Embryonic facial prominence (tissue), 1 donor: ENCODE measurements around the gene SPATA32.
"Not testable (repeated sequence)": the region's sequence is repeated elsewhere in the genome, so short reads cannot be mapped to it uniquely, and the experiment has no call there.

Experiments used
- DNase-seq: peaks from one replicate; pipeline ENCODE4 v3.0.0-alpha.2; 2016; ENCODE audit errors: extremely low spot score

Gene SPATA32

DNA sequence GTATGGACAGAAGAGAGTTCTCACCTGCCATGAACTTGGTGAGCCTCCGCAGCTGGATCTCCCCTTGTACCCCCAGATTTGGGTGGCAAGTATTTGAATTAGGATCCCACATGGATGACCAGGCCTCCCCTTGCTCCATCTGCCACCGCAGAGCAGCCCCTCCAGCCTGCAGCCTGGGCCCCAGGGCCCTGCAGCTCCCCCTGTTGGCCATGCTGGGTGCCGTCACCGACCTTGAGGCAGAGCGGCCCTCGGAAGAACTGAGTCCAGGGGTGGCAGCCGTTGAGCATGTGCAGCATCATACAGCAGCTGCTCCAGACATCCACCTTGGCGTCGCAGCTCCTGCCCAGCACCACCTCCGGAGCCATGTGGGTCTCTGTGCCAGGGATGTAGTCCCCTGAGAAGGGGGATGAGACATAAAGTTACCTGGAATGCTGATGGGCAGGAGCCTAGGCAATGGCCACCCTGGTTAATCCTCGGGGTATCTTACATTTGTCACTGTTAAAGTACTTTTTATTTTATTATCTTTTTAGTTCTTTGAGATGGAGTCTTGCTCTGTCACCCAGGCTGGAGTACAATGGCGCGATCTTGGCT is 9.0 kb upstream of the SPATA32 start:
- DNase-seq: no peak

DNA sequence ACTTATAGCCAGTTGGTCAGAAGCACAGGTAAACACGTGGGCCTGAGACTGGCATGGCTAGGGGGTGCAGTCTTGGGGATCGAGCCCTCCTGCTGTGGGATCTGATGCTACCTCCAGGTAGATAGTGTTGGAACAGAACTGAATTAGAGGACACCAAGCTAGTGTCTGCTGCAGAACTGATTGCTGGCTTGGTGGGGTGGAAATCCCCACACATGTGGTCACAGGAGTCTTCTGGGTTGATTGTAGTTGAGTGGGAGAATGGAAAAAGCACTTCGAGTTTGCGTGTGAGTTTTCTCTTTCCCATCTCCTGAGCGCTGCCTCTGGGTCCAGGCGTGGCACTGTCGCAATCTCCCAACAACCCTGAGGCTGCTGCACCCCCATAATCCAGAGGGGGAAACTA is 8.0 kb upstream of the SPATA32 start:
- no peak for DNase-seq

GRCh38 chr17:45267436-45268055 is 5.7 kb upstream of the SPATA32 start:
- no peak for DNase-seq

DNA sequence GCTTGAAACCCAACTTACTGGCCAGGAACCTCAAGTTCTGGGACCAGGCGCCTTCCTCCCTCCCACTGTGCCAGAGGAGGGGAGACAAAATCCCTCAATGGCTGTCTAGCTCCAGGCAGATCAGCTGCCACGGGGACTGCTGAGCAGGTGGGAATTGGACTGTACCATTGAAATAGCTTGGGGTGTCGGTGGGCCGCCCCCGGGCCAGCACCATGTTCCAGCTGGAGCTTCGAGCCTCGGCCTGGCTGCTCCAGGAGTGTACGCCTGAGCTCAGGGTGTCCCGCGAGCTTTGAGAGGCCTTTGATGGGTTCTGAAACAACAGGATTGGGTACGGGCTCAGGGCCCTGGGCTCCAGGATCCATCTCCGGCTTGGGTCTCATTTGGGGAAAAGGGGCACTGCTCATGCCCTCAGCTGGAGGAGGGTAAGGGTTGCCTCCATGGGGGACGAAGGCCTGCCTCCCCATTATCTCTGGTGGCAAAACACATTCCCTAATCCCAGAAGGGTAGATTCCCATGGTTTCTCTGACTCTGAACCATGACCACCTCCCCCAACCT is 4.6 kb upstream of the SPATA32 start:
- no peak for DNase-seq

- DNase-seq: no peak
Measured at GRCh38 chr17:45265821-45266220, 3.9 kb upstream of the SPATA32 start.

GRCh38 chr17:45264988-45265387 is 3.1 kb upstream of the SPATA32 start:
- DNase-seq: no peak

DNA sequence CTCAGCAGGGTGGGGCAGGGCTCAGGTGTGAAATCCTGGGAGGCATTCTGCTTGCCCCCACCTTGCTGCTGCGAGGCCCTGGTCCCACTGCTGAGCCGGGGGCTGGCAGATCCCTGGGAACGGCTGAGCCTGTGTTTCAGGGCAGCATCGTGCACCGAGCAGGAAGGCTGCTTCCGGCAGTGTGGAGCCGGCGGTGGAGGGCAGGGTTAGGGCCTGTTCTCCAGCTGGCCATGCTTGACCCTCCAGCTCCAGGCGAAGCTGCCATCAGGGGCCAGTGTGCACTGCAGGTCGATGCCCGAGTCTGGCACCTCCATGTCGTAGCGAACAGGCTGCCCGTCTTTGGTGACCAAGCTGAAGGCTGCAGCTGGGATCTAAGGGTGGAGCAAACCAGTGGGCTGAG is 2.5 kb upstream of the SPATA32 start:
- DNase-seq: no peak

DNA sequence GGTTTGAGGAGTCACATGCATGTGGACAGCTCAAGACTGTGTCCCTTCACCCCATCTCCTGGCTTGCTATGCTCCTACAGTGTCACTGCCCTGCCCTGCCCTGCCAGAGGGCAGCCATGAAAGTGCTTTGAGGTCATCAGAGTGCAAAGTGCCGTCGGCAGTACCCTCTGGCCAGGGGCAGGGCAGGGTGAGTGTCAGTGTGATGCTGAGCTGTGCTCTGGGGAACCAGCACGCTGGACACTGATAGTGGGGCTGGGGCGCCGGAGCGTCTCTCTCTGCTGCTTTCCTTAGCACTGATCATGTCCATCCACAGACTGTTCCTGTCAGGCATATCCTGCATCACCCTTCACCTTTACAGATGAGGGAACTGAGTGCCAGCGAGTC is 1.6 kb upstream of the SPATA32 start:
- no peak for DNase-seq

GRCh38 chr17:45262516-45263476 is 902 bp upstream of the SPATA32 start:
- DNase-seq: no peak

- no peak for DNase-seq
Measured at GRCh38 chr17:45260204-45260783, 1.6 kb downstream of the SPATA32 start.

DNA sequence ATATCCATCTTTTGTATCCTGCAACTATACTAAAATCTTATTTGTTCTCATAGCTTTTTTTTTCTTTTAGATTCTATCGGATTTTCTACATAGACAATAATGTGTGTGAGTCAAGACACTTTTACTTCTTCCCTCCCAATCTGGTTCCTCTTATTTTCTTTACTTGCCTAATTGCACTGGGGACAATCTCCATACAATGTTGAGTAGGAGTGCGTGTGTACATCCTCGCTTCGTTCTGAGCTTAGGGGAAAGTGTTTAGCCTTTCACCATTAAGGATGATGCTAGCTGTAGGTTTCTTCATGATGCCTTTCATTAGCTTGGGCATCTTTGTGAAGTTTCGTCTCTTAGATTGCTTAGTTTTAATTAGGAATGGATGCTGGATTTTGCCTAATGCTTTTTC is 2.9 kb downstream of the SPATA32 start:
- no peak for DNase-seq

DNA sequence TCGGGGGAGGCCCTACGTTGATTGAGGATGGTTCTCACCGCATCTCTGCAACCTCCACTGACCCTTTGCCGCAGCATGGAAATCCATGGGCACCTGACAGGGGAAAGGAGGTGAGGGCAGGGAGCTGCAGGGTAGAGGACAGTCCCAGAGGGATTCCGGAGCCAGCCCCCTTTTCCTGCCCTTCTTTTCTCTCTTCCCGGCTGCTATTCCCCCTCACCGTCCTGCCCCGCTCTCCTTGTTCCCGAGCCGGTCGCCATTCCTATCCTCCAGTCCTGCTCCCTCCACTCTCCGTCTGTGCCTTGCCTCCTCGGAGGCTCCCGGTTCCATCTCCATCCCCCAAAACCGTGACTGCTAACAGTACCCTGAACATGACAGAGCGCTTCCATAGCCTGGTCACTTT is 4.8 kb downstream of the SPATA32 start:
- no peak for DNase-seq

- no peak for DNase-seq
Measured at GRCh38 chr17:45256114-45256966, 5.6 kb downstream of the SPATA32 start.

DNA sequence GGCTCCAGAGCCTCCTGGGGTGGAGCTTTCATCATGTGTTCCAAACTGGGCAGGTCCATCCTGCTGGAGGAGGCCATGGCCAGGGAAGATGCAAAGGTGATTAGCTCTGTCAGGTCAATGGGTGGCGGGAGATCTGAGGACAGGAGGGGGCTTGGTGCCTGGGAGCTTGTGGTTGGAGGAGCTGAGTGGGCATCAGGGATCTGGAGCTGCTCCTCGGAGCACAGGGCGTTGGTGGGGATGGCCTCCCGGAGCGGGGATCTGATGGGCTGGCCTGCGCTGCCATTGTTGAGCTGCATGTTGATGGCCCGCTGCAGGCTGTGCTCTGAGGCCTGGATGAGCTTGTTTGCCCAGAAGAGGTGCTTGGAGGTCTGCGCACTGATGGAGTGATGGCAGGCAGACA is 6.5 kb downstream of the SPATA32 start:
- DNase-seq: no peak

DNA sequence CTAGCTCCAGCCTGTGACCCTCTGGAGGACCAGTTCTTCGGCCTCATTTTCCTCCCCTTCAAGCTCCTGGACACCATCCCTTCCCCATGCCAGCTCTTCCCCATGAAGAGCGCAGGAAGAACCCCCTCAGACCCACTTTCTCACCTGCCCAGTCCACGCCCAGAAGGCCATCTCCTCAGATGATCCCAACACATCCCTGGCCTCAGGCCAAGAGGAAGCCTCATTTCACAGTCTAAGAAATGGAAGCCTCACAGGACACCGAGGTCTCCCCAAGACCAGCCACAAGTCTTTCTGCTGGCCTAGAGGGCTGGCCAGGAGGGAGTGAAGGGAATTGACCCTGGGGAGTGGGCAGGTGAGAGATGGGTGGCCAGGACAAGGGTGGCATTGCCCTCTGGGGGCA is 8.0 kb downstream of the SPATA32 start:
- no peak for DNase-seq

DNA sequence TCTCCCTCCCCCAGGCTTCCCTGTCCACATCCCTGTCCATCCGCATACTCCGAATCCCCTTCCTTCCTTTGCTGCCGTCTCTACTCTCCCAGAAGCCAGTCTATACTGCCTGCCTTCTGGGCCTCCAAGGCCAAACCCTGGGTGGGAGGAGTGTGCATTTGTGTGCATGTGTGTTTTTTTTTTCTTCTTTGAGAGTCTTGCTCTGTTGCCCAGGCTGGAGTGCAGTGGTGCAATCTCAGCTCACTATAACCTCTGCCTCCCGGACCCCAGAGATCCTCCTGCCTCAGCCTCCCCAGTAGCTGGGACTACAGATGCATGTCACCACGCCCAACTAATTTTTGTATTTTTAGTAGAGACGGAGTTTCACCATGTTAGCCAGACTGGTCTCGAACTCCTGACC is 8.7 kb downstream of the SPATA32 start:
- DNase-seq: not testable (repeated sequence)

DNA sequence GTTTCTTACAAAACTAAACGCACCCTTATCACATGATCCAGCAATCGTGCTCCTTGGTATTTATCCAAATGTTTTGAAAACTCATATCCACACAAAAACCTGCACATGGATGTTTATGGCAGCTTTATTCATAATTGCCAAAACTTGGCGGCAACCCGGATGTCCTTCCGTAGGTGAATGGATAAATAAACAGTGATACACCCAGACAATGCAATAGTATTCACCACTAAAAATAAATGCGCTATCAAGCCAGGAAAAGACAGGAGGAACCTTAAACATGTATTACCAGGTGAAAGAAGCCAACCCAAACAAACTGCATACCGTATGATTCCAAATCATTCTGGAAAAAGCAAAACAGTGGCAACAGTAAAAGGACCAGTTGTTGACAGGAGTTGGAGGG is 10.0 kb downstream of the SPATA32 start:
- DNase-seq: no peak

GRCh38 chr17:45248132-45248957 is 13.5 kb downstream of the SPATA32 start:
- DNase-seq: no peak

GRCh38 chr17:45247429-45248131 is 14.3 kb downstream of the SPATA32 start:
- no peak for DNase-seq
